ENCODE measurements around the gene SRRM2.

SRRM2 gene

DNA sequence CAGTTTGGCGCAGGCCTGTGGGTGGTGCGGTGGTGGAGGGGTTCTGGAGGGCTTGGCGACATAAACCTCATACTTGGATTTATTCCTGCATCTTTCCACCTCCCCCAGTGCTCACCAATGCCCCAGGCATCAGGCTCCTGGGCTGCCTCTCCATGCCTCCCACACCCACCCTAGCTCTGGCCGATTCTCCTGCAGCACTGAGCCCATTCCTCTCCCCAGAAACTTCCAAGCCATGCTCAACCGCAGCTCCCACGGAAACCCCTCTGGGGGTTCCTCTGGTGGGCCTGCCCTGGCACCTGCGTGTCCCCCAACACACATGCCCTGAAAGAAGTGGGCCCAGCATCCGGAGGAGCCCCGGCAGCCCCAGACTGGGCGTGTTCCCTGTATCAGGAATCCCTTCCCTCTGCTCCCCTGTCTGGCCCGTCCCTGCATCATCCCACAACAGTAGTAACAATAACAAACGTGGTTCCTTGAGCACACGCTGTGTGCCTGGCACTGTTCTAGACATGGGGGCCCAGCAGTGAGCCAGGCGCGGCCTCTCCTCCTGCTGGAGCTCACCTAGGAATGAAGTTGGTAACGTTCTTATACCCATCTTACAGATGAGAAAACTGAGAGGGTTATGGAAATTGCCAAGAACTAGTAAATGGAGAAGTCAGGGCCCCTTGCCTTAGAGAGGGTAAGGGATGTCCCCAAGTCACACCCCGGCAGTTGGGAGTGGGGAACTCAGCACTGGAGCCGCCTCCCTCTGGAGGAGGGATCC lies 66.9 kb downstream of the SRRM2 start:
- Histone ChIP-seq H3K9me3 (ENCODE audit: insufficient read depth, low read depth, low read length) (no peaks in the 10 kb centered on the region), H3K4me1 (ENCODE audit: insufficient read depth, low read length, poor library complexity, severe bottlenecking) (no peaks in the 10 kb centered on the region), H3K4me2 (ENCODE audit: low read depth, low read length, poor library complexity, severe bottlenecking) (no peak overlapping the region), H4K20me1 (ENCODE audit: insufficient read depth, low read length, poor library complexity, severe bottlenecking) (no peaks in the 10 kb centered on the region), H3K79me2 (ENCODE audit: insufficient read depth, low read length) (no peaks in the 10 kb centered on the region), H3K36me3 (ENCODE audit: insufficient read depth, low read length) (no peaks in the 10 kb centered on the region), H3K9me2 (replicated peaks; ENCODE audit: low read depth, low read length) (no peaks in the 10 kb centered on the region), H3F3A (ENCODE audit: low read depth) (no peaks in the 10 kb centered on the region), H3K27me3 (ENCODE audit: insufficient read depth, low read length, poor library complexity, severe bottlenecking) (no peaks in the 10 kb centered on the region), H3K9ac (ENCODE audit: low read depth, low read length, poor library complexity, severe bottlenecking) (no peak overlapping the region), H3K4me3 (ENCODE audit: low read length, poor library complexity, severe bottlenecking) (no peak overlapping the region), H2AFZ (ENCODE audit: low read length) (no peak overlapping the region)
- TF ChIP-seq, protein P1, sequence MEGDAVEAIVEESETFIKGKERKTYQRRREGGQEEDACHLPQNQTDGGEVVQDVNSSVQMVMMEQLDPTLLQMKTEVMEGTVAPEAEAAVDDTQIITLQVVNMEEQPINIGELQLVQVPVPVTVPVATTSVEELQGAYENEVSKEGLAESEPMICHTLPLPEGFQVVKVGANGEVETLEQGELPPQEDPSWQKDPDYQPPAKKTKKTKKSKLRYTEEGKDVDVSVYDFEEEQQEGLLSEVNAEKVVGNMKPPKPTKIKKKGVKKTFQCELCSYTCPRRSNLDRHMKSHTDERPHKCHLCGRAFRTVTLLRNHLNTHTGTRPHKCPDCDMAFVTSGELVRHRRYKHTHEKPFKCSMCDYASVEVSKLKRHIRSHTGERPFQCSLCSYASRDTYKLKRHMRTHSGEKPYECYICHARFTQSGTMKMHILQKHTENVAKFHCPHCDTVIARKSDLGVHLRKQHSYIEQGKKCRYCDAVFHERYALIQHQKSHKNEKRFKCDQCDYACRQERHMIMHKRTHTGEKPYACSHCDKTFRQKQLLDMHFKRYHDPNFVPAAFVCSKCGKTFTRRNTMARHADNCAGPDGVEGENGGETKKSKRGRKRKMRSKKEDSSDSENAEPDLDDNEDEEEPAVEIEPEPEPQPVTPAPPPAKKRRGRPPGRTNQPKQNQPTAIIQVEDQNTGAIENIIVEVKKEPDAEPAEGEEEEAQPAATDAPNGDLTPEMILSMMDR (conservative IDR thresholded peaks at IDR 0.05; ENCODE audit: low read length) = no peak

- no peak overlapping the region for H3K9ac ChIP-seq (ENCODE audit: low read depth, low read length, poor library complexity, severe bottlenecking)
- no peaks in the 10 kb centered on the region for H3K9me2 ChIP-seq (replicated peaks; ENCODE audit: low read depth, low read length)
- no peaks in the 10 kb centered on the region for H3K36me3 ChIP-seq (ENCODE audit: insufficient read depth, low read length)
- no peak overlapping the region for H3K4me2 ChIP-seq (ENCODE audit: low read depth, low read length, poor library complexity, severe bottlenecking)
- H3K79me2 ChIP-seq (ENCODE audit: insufficient read depth, low read length) = no peaks in the 10 kb centered on the region
- H3K27me3 ChIP-seq (ENCODE audit: insufficient read depth, low read length, poor library complexity, severe bottlenecking) = no peaks in the 10 kb centered on the region
- H4K20me1 ChIP-seq (ENCODE audit: insufficient read depth, low read length, poor library complexity, severe bottlenecking) = no peaks in the 10 kb centered on the region
- no peaks in the 10 kb centered on the region for H3F3A ChIP-seq (ENCODE audit: low read depth)
- no peak overlapping the region for H2AFZ ChIP-seq (ENCODE audit: low read length)
- H3K4me1 ChIP-seq (ENCODE audit: insufficient read depth, low read length, poor library complexity, severe bottlenecking) = no peaks in the 10 kb centered on the region
- no peak overlapping the region for H3K4me3 ChIP-seq (ENCODE audit: low read length, poor library complexity, severe bottlenecking)
- TF ChIP-seq, protein P1 (conservative IDR thresholded peaks at IDR 0.05; ENCODE audit: low read length) = no peak
- TF ChIP-seq EZH2phosphoT487 (IDR thresholded peaks at IDR 0.05; ENCODE audit: borderline replicate concordance) = no peak
- no peaks in the 10 kb centered on the region for H3K9me3 ChIP-seq (ENCODE audit: insufficient read depth, low read depth, low read length)
Observed at GRCh38 chr16:2819939-2820835, 67.7 kb downstream of the SRRM2 start.
